NCI-H1105 treated with DMSO at 0.1 percent for 48 hours (cell line): ENCODE measurements around the gene PKIB.
"Not testable (repeated sequence)": the region's sequence is repeated elsewhere in the genome, so short reads cannot be mapped to it uniquely, and the experiment has no call there.

Source experiments
- DNase-seq: peaks from one replicate; lab custom pipeline; 2025; lab: John Stamatoyannopoulos, UW

The PKIB gene

DNA sequence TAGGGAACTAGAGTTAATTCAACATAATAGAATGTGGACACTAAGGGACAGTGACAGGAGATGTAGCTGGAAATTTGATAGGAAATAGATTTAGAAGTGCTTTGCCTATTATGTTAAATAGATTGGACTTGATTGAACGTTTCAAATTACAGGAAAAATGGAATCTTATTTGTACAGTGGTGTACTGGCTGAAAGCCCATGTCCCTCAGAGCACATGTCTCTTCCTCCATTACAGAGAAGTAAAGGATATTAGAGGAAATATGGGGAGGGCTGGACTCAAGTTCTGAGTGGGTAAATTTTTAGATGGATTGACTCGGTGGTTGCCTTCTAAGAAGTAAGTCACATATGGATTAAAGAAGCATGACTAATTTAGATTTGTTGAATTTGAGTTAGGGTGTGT, 11.4 kb downstream of the PKIB start:
- DNase-seq: peak; percentile 50

- peak; percentile 78 for DNase-seq
Observed at GRCh38 chr6:122622479-122622878, 12.3 kb downstream of the PKIB start.

- DNase-seq: no peak
Observed at GRCh38 chr6:122623279-122623678, 13.1 kb downstream of the PKIB start.

- DNase-seq: no peak
Observed at GRCh38 chr6:122624853-122625252, 14.6 kb downstream of the PKIB start.

DNA sequence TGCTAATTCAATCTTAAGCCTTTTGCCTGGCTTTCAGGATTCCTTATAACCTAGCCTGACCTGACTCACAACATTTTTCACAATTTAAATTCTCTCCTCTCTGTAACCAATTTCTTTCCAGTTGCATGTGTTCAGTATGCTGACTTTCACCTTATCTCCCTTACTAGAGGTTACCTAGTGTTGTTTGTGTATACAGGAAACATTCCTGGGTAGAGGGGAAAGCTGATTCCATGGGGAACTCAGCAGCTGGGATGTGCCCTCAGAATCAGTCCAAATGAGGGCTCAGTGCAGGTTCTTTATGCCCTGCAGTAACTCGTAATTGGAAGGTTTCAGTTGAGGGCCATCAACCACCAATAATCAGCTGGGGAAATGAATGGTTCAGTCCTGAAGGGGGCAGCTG, 18.5 kb downstream of the PKIB start:
- DNase-seq: no peak

- no peak for DNase-seq
Observed at GRCh38 chr6:122631571-122632249, 21.5 kb downstream of the PKIB start.

DNA sequence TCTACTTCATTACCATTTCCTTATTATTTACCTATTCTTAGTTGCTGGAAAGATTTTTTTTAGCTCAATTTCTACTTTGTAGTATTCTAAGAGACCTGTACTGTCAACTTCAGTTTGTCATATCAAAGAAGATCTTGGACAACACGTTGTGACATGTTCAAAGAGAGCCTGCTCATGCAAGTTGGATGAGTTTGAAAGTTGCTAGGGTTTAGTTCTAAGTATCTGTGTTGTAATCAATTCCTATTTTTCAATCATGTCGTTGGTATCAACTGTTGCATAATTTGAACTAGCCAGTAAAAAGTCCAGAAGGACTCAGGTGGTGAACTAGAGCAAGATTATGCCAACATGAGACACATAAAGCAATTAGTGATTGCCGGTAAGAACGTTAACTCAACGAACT, 30.2 kb downstream of the PKIB start:
- DNase-seq: no peak

DNA sequence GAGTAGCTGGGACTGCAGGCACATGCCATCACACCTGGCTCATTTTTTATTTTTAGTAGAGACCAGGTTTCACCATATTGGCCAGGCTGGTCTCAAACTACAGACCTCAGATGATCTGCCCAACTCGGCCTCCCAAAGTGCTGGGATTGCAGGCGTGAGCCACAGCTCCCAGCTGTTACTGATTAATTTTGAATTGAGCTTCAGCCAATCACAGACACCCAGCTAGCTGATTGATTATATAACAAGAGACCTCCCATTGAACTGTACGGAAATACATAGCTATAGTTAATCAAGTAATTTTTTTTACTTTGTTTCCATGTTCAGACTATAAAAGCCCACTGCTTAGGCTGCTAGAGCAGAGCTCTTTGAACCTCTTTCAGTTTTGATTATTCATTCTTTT, 31.6 kb downstream of the PKIB start:
- no peak for DNase-seq

GRCh38 chr6:122642604-122643003, 32.4 kb downstream of the PKIB start:
- DNase-seq: not testable (repeated sequence)

- no peak for DNase-seq
Observed at GRCh38 chr6:122645256-122645655, 35.1 kb downstream of the PKIB start.

GRCh38 chr6:122647765-122648164, 37.6 kb downstream of the PKIB start:
- DNase-seq: no peak

- DNase-seq: no peak
Observed at GRCh38 chr6:122648726-122649125, 38.5 kb downstream of the PKIB start.

- DNase-seq: no peak
Observed at GRCh38 chr6:122649701-122650100, 39.5 kb downstream of the PKIB start.

GRCh38 chr6:122650403-122650802, 40.2 kb downstream of the PKIB start:
- no peak for DNase-seq

DNA sequence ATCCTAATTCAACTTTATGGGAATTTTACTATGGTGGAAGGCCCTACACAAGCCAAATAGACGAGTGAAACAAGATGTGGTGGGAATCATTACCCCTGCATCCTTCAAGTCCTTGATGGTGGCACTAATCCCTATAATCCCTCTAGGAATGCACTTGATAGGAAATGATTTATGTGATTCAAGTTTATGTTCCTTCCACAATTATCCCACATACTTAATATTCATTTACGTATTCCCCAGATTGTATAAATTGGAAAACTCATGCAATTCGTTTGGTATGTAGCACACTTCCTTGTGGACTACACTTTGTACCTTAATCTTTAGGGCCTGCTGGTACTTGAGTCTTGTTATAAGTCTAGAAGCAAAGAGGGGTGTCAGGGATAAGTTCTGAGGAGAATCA, 40.8 kb downstream of the PKIB start:
- DNase-seq: no peak

DNA sequence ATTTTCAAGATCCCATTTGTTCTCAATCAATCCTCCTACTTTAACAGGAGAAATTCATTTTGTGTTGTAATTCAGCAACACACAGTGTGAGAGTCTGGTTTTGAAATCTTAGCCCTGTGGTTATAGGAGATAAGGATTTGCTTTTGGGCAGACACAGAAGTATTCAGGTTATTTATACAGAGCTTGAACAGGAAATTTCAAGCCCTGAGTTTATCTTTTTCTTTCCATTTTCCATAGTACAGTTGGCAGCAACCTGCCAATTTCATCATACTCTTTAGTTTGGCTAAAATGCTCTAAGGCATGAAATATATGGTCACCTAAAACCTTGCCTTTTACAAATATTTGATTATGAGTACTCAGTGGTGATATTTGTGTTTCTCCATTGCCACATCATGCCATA, 41.4 kb downstream of the PKIB start:
- DNase-seq: no peak

DNA sequence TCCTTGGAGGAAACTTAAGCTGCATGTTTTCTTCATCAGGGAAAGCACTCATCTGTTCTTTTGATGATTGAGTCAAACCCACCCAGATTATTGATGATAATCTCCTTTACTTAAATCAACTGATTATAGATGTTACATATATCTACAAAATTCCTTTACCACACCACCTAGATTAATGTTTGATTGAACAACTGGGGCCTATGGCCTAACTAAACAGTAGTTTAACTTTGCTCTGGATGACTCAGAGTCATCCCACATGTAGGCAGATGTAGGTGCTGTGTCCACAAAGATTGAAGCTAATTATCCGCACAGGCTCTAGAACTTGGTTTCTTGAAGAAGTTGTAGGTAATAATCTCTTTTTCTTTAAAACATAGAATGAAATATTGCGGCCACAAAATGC, 42.2 kb downstream of the PKIB start:
- DNase-seq: no peak

GRCh38 chr6:122653094-122653493, 42.9 kb downstream of the PKIB start:
- DNase-seq: no peak

DNA sequence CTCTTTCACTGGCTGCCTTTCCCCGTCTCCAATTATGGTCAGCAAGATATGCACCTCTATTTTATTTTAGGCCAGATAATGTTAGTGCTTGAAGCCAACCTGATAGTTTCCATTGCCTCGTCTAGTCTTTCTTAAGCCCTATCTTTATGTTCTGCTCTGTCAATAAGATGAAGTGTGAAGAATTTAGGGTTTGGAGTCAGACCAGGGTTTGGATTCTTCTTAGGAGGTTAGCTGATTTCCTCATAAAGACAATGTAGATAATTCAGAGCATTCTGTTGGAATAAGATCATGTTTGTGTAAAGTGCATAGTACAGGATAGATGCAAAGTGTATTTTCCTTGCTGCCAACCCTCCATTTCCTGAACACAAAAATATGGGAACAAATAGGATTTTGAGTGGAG, 43.8 kb downstream of the PKIB start:
- DNase-seq: no peak

GRCh38 chr6:122657601-122658000, 47.4 kb downstream of the PKIB start:
- no peak for DNase-seq

- no peak for DNase-seq
Observed at GRCh38 chr6:122660296-122660695, 50.1 kb downstream of the PKIB start.

DNA sequence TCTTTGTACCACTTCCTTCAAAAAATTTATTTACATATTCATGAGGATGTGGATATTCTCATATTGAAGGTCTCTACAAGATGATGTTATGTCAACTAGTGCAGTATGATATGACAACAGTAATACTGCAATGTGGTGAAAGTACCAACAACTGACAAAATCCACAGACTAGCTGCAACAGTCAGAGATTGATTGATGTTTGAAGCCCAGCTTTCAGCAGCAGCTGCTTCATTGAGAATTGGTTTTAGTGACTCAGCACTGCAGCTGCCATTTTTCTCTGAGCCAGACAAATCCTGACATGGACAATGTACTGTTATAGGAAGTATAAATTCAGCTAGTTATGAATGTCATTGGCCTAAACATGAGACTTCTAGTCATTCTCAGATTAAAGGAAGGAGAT, 53.8 kb downstream of the PKIB start:
- no peak for DNase-seq

- no peak for DNase-seq
Observed at GRCh38 chr6:122665929-122666328, 55.7 kb downstream of the PKIB start.

GRCh38 chr6:122666418-122666817, 56.2 kb downstream of the PKIB start:
- no peak for DNase-seq

- DNase-seq: no peak
Observed at GRCh38 chr6:122669418-122669817, 59.2 kb downstream of the PKIB start.
